ENCODE measurements around the gene SV2B.

- TF ChIP-seq HOXA7 (CRISPR knock-in tag; IDR thresholded peaks at IDR 0.05) (no peak), FOXS1 (CRISPR knock-in tag; IDR thresholded peaks at IDR 0.05) (no peak), RAD21 (conservative IDR thresholded peaks at IDR 0.05 in 1 of 2, IDR thresholded peaks at IDR 0.05 in 1 of 2) (no peak), POLR2A (IDR thresholded peaks at IDR 0.05; ENCODE audit: low read length) (no peak), REST (IDR thresholded peaks at IDR 0.05) (no peak), KDM5A (IDR thresholded peaks at IDR 0.05) (no peak), CTCF (IDR thresholded peaks at IDR 0.05) (no peak), CHD4 (IDR thresholded peaks at IDR 0.05; ENCODE audit: borderline replicate concordance) (no peak), EP300 (IDR thresholded peaks at IDR 0.05) (no peak), JUN (IDR thresholded peaks at IDR 0.05) (no peak)
These were observed 153.5 kb downstream of the SV2B start for GRCh38 chr15:91253605-91254004.
